ENCODE results near the gene IQSEC2.

Gene IQSEC2

GRCh38 chrX:53263597-53264094 is 17.7 kb downstream of the IQSEC2 start:
- H3K27ac ChIP-seq (ENCODE audit: low read depth, low read length) = no peak overlapping the region
- no peak overlapping the region for H3K4me3 ChIP-seq (ENCODE audit: low read depth, low read length)
- H3K4me1 ChIP-seq (ENCODE audit: control insufficient read depth, insufficient read depth, low read length) = peaks cover 12% of the 10 kb centered on the region; the same call in 1 of the 2 replicates
- no peaks in the 10 kb centered on the region for H3K27me3 ChIP-seq (ENCODE audit: control insufficient read depth, insufficient read depth, low read length)
- no peaks in the 10 kb centered on the region; the same call in 1 of the 2 replicates for H3K9me3 ChIP-seq (ENCODE audit: control insufficient read depth, insufficient read depth, low read depth, low read length)
- H3K9ac ChIP-seq (ENCODE audit: low read length) = no peak overlapping the region
- no peaks in the 10 kb centered on the region for H3K36me3 ChIP-seq (ENCODE audit: control insufficient read depth, insufficient read depth, low read length)

- no peaks in the 10 kb centered on the region for H3K36me3 ChIP-seq (ENCODE audit: control insufficient read depth, insufficient read depth, low read length)
- H3K4me1 ChIP-seq (ENCODE audit: control insufficient read depth, insufficient read depth, low read length) = peaks cover 12% of the 10 kb centered on the region; the same call in 1 of the 2 replicates
- H3K27me3 ChIP-seq (ENCODE audit: control insufficient read depth, insufficient read depth, low read length) = no peaks in the 10 kb centered on the region
- H3K9ac ChIP-seq (ENCODE audit: low read length) = no peak overlapping the region
- H3K9me3 ChIP-seq (ENCODE audit: control insufficient read depth, insufficient read depth, low read depth, low read length) = no peaks in the 10 kb centered on the region; the same call in 1 of the 2 replicates
- no peak overlapping the region for H3K4me3 ChIP-seq (ENCODE audit: low read depth, low read length)
- no peak overlapping the region for H3K27ac ChIP-seq (ENCODE audit: low read depth, low read length)
Observed at GRCh38 chrX:53262918-53263394, 18.4 kb downstream of the IQSEC2 start.

- Histone ChIP-seq H3K36me3 (ENCODE audit: control insufficient read depth, insufficient read depth, low read length) (no peaks in the 10 kb centered on the region), H3K4me1 (ENCODE audit: control insufficient read depth, insufficient read depth, low read length) (peaks cover 13% of the 10 kb centered on the region; the same call in 1 of the 2 replicates), H3K9ac (ENCODE audit: low read length) (no peak overlapping the region), H3K27me3 (ENCODE audit: control insufficient read depth, insufficient read depth, low read length) (no peaks in the 10 kb centered on the region), H3K4me3 (ENCODE audit: low read depth, low read length) (no peak overlapping the region), H3K27ac (ENCODE audit: low read depth, low read length) (no peak overlapping the region), H3K9me3 (ENCODE audit: control insufficient read depth, insufficient read depth, low read depth, low read length) (no peaks in the 10 kb centered on the region)
Observed at GRCh38 chrX:53262189-53262917, 19.0 kb downstream of the IQSEC2 start.

- H3K9ac ChIP-seq (ENCODE audit: low read length) = no peak overlapping the region
- H3K27me3 ChIP-seq (ENCODE audit: control insufficient read depth, insufficient read depth, low read length) = no peaks in the 10 kb centered on the region
- H3K4me1 ChIP-seq (ENCODE audit: control insufficient read depth, insufficient read depth, low read length) = peaks cover 18% of the 10 kb centered on the region
Observed at GRCh38 chrX:53261355-53261972, 19.9 kb downstream of the IQSEC2 start.

GRCh38 chrX:53260836-53261235 is 20.5 kb downstream of the IQSEC2 start:
- Histone ChIP-seq H3K9me3 (ENCODE audit: control insufficient read depth, insufficient read depth, low read depth, low read length) (no peaks in the 10 kb centered on the region), H3K36me3 (ENCODE audit: control insufficient read depth, insufficient read depth, low read length) (no peaks in the 10 kb centered on the region), H3K27me3 (ENCODE audit: control insufficient read depth, insufficient read depth, low read length) (no peaks in the 10 kb centered on the region), H3K27ac (ENCODE audit: low read depth, low read length) (no peak overlapping the region), H3K4me3 (ENCODE audit: low read depth, low read length) (no peak overlapping the region), H3K4me1 (ENCODE audit: control insufficient read depth, insufficient read depth, low read length) (peaks cover 24% of the 10 kb centered on the region), H3K9ac (ENCODE audit: low read length) (no peak overlapping the region)

More at GRCh38 chrX:53261355-53261972, 19.9 kb downstream of the IQSEC2 start:
- no peaks in the 10 kb centered on the region for H3K9me3 ChIP-seq (ENCODE audit: control insufficient read depth, insufficient read depth, low read depth, low read length)
- no peak overlapping the region for H3K27ac ChIP-seq (ENCODE audit: low read depth, low read length)
- H3K36me3 ChIP-seq (ENCODE audit: control insufficient read depth, insufficient read depth, low read length) = no peaks in the 10 kb centered on the region
- H3K4me3 ChIP-seq (ENCODE audit: low read depth, low read length) = no peak overlapping the region

- peaks cover 19% of the 10 kb centered on the region for H3K4me1 ChIP-seq (ENCODE audit: control insufficient read depth, insufficient read depth, low read length)
- no peak overlapping the region for H3K4me3 ChIP-seq (ENCODE audit: low read depth, low read length)
- H3K36me3 ChIP-seq (ENCODE audit: control insufficient read depth, insufficient read depth, low read length) = peaks cover 12% of the 10 kb centered on the region; the same call in 1 of the 2 replicates
- H3K27ac ChIP-seq (ENCODE audit: low read depth, low read length) = no peak overlapping the region
- no peaks in the 10 kb centered on the region for H3K27me3 ChIP-seq (ENCODE audit: control insufficient read depth, insufficient read depth, low read length)
- no peaks in the 10 kb centered on the region for H3K9me3 ChIP-seq (ENCODE audit: control insufficient read depth, insufficient read depth, low read depth, low read length)
- H3K9ac ChIP-seq (ENCODE audit: low read length) = no peak overlapping the region
Observed at GRCh38 chrX:53257670-53258423, 23.5 kb downstream of the IQSEC2 start.

- H3K9ac ChIP-seq (ENCODE audit: low read length) = no peak overlapping the region
- H3K4me1 ChIP-seq (ENCODE audit: control insufficient read depth, insufficient read depth, low read length) = peaks cover 18% of the 10 kb centered on the region
- peaks cover 12% of the 10 kb centered on the region; the same call in 1 of the 2 replicates for H3K36me3 ChIP-seq (ENCODE audit: control insufficient read depth, insufficient read depth, low read length)
- no peaks in the 10 kb centered on the region for H3K9me3 ChIP-seq (ENCODE audit: control insufficient read depth, insufficient read depth, low read depth, low read length)
- peak overlapping the region; percentile 39; the same call in 1 of the 2 replicates for H3K4me3 ChIP-seq (ENCODE audit: low read depth, low read length)
- no peaks in the 10 kb centered on the region for H3K27me3 ChIP-seq (ENCODE audit: control insufficient read depth, insufficient read depth, low read length)
- H3K27ac ChIP-seq (ENCODE audit: low read depth, low read length) = no peak overlapping the region
Observed at GRCh38 chrX:53257166-53257565, 24.2 kb downstream of the IQSEC2 start.

- Histone ChIP-seq H3K27me3 (ENCODE audit: control insufficient read depth, insufficient read depth, low read length) (no peaks in the 10 kb centered on the region), H3K9me3 (ENCODE audit: control insufficient read depth, insufficient read depth, low read depth, low read length) (no peaks in the 10 kb centered on the region), H3K4me3 (ENCODE audit: low read depth, low read length) (peak overlapping the region; percentile 39), H3K36me3 (ENCODE audit: control insufficient read depth, insufficient read depth, low read length) (peaks cover 12% of the 10 kb centered on the region; the same call in 1 of the 2 replicates), H3K4me1 (ENCODE audit: control insufficient read depth, insufficient read depth, low read length) (peaks cover 18% of the 10 kb centered on the region), H3K27ac (ENCODE audit: low read depth, low read length) (no peak overlapping the region), H3K9ac (ENCODE audit: low read length) (peak overlapping the region; percentile 2)
Observed at GRCh38 chrX:53256446-53257041, 24.8 kb downstream of the IQSEC2 start.

- no peak overlapping the region for H3K4me3 ChIP-seq (ENCODE audit: low read depth, low read length)
- H3K9me3 ChIP-seq (ENCODE audit: control insufficient read depth, insufficient read depth, low read depth, low read length) = no peaks in the 10 kb centered on the region
- peaks cover 18% of the 10 kb centered on the region for H3K4me1 ChIP-seq (ENCODE audit: control insufficient read depth, insufficient read depth, low read length)
- no peak overlapping the region for H3K9ac ChIP-seq (ENCODE audit: low read length)
- H3K27ac ChIP-seq (ENCODE audit: low read depth, low read length) = no peak overlapping the region
- peaks cover 12% of the 10 kb centered on the region; the same call in 1 of the 2 replicates for H3K36me3 ChIP-seq (ENCODE audit: control insufficient read depth, insufficient read depth, low read length)
- H3K27me3 ChIP-seq (ENCODE audit: control insufficient read depth, insufficient read depth, low read length) = no peaks in the 10 kb centered on the region
Observed at GRCh38 chrX:53255738-53256191, 25.6 kb downstream of the IQSEC2 start.
